Endothelial cell of umbilical vein (primary cell): Measurements from ENCODE around the gene CERS2. TPM values are rescaled to one million over a fixed set of nuclear protein-coding genes. Genes with fewer than 3 reads are reported as not detected.

ENCODE experiments used
- BruUV-seq: library from RNA; stranded (reverse); fragments of 400-500 nt; replicated peaks from 2 replicates; lab custom pipeline; 2021; lab: Mats Ljungman, UMichigan
- CTCF ChIA-PET: fragments of 300-600, 350-600 bp; sonication (Branson Sonifier 250); formaldehyde crosslinking; loops from one replicate; lab custom pipeline; 2021; ENCODE audit warnings: antibody characterized with exemption, inconsistent platforms; lab: Charles Lee
- POLR2A ChIA-PET: fragments of 300-600, 350-600 bp; sonication (Branson Sonifier 250); formaldehyde crosslinking; loops from one replicate; lab custom pipeline; 2021; ENCODE audit warnings: antibody characterized with exemption, inconsistent platforms; lab: Charles Lee
- DNase-seq: peaks from one replicate; pipeline ENCODE4 v3.0.0-alpha.2; 2011; ENCODE audit warnings: low read depth, low spot score
- FAIRE-seq: peaks from 2 replicates; lab custom pipeline; 2011; peaks lifted over from hg19 to GRCh38; lab: Jason Lieb, UNC
- H2AFZ ChIP-seq: 2 replicates; pipeline ENCODE4 v1.6.0; 2012; ENCODE audit warnings: low read depth, low read length, control low read depth, inconsistent platforms
- H3K27ac ChIP-seq: 2 replicates; pipeline ENCODE4 v1.5.1; 2011; ENCODE audit warnings: low read depth, mild to moderate bottlenecking, control low read depth, low read length, moderate library complexity; ENCODE audit not compliant: insufficient read depth
- H3K27me3 ChIP-seq, 2 experiments: 2 replicates each; pipeline versions ENCODE4 v1.6.0 to v1.6.1; 2011; ENCODE audit warnings: low read length in 2 of 2, mixed read lengths in 1 of 2; ENCODE audit not compliant: control insufficient read depth in 2 of 2, insufficient read depth in 2 of 2
- H3K36me3 ChIP-seq, 2 experiments: 2 replicates in 1 of 2; 3 replicates in 1 of 2; pipeline ENCODE4 v1.5.1; 2011; ENCODE audit warnings: low read length in 2 of 2, mild to moderate bottlenecking in 1 of 2, moderate library complexity in 1 of 2; ENCODE audit not compliant: control insufficient read depth in 2 of 2, insufficient read depth in 2 of 2; ENCODE audit errors: extremely low read depth in 1 of 2
- H3K4me1 ChIP-seq: 3 replicates; pipeline ENCODE4 v1.5.1; 2011; ENCODE audit warnings: mild to moderate bottlenecking, low read length; ENCODE audit not compliant: control insufficient read depth, insufficient read depth; ENCODE audit errors: extremely low read depth
- H3K4me2 ChIP-seq: 2 replicates; pipeline ENCODE4 v1.6.1; 2011; ENCODE audit warnings: low read length, control low read depth, mixed read lengths; ENCODE audit not compliant: insufficient read depth
- H3K4me3 ChIP-seq, 3 experiments: fragments of 200-600 bp in 1 of 3; sonication (generic), shearing (Covaris generic) in 1 of 3; replicated peaks in 1 of 3; 2 replicates each; pipeline ENCODE4 v1.5.1; 2011 to 2016; ENCODE audit warnings: control low read depth in 3 of 3, low read length in 3 of 3, mild to moderate bottlenecking in 2 of 3, inconsistent platforms in 1 of 3, low read depth in 1 of 3, moderate library complexity in 1 of 3; ENCODE audit not compliant: insufficient read depth in 1 of 3
- H3K79me2 ChIP-seq: 2 replicates; pipeline ENCODE4 v1.6.0; 2012; ENCODE audit warnings: low read length, inconsistent platforms; ENCODE audit not compliant: control insufficient read depth, insufficient read depth
- H3K9ac ChIP-seq: replicated peaks from 2 replicates; pipeline ENCODE3; 2011; ENCODE audit warnings: low read length, control low read depth; ENCODE audit not compliant: insufficient read depth; ENCODE audit errors: extremely low read depth
- H3K9me1 ChIP-seq: replicated peaks from 3 replicates; pipeline ENCODE4 v1.6.0; 2011; ENCODE audit warnings: mild to moderate bottlenecking, low read length; ENCODE audit not compliant: control insufficient read depth, insufficient read depth; ENCODE audit errors: extremely low read depth
- H3K9me3 ChIP-seq: replicated peaks from 2 replicates; pipeline ENCODE4 v1.5.1; 2012; ENCODE audit warnings: low read length, inconsistent platforms; ENCODE audit not compliant: control insufficient read depth, insufficient read depth
- H4K20me1 ChIP-seq: replicated peaks from 2 replicates; pipeline ENCODE3; 2011; ENCODE audit warnings: mild to moderate bottlenecking, low read length; ENCODE audit not compliant: control insufficient read depth, insufficient read depth; ENCODE audit errors: extremely low read depth
- EZH2 ChIP-seq: IDR thresholded peaks from 2 replicates; pipeline ENCODE4 v1.6.1; 2012; ENCODE audit warnings: borderline replicate concordance, low read depth, mild to moderate bottlenecking, moderate library complexity, low read length, inconsistent platforms; ENCODE audit not compliant: severe bottlenecking
- FOS ChIP-seq: IDR thresholded peaks from 2 replicates; pipeline ENCODE4 v1.6.1; 2011; ENCODE audit warnings: mild to moderate bottlenecking, low read length, moderate library complexity, borderline replicate concordance; ENCODE audit not compliant: insufficient read depth
- GATA2 ChIP-seq: IDR thresholded peaks from 2 replicates; pipeline ENCODE4 v1.7.0; 2011; ENCODE audit warnings: low read depth, mild to moderate bottlenecking, moderate library complexity, mixed read lengths, low read length; ENCODE audit not compliant: insufficient read length, insufficient read depth
- JUN ChIP-seq: IDR thresholded peaks from 2 replicates; pipeline ENCODE4 v1.6.1; 2011; ENCODE audit warnings: borderline replicate concordance, low read depth; ENCODE audit not compliant: insufficient read length, insufficient read depth
- MYC ChIP-seq: IDR thresholded peaks from one replicate; pipeline ENCODE4 v1.6.1; 2011; ENCODE audit warnings: mild to moderate bottlenecking, low read depth, low read length
- POLR2A ChIP-seq: IDR thresholded peaks from 2 replicates; pipeline ENCODE4 v1.6.1; 2012; ENCODE audit warnings: low read depth, mild to moderate bottlenecking, control low read depth, low read length
- dilution Hi-C: fragments of 300-500 bp; cut with MboI; formaldehyde crosslinking; loops from one replicate; pipeline ENCODE4 v1.15.0; 2019; ENCODE audit warnings: low sequenced_read_pairs; ENCODE audit not compliant: extremely low pct_ligation_motif_present
- intact Hi-C: fragments of 100-400 bp; cut with micrococcal nuclease; formaldehyde crosslinking; loops from one replicate; pipeline ENCODE4 v1.10.0; 2022
- polyA plus RNA-seq, 4 experiments: library from polyadenylated mRNA; depleted of rRNA in 3 of 4; stranded (reverse) in 3 of 4; unstranded in 1 of 4; fragments of >200 nt; gene quantifications; 2 replicates each; pipeline versions ENCODE4 v1.2.1 to v1.2.3, GENCODE V29; 2011 to 2012; ENCODE audit warnings: missing spikeins in 1 of 4
- total RNA-seq: library from RNA; stranded (reverse); gene quantifications from 2 replicates; pipeline ENCODE4 v1.2.3, GENCODE V29; 2021
- TF ChIP-seq, protein P1 (sequence below), 2 donors: IDR thresholded peaks; 1 replicate in 1 of 2; 2 replicates in 1 of 2; pipeline ENCODE4 v1.5.1; 2011; ENCODE audit warnings: low read length in 2 of 2, mild to moderate bottlenecking in 2 of 2, moderate library complexity in 2 of 2, control low read depth in 1 of 2, inconsistent platforms in 1 of 2, low read depth in 1 of 2; ENCODE audit not compliant: insufficient read depth in 1 of 2; ENCODE audit errors: extremely low read depth in 1 of 2
- TF ChIP-seq, protein P2 (sequence below): IDR thresholded peaks from 2 replicates; pipeline ENCODE4 v1.6.1; 2011; ENCODE audit not compliant: insufficient read depth, insufficient read length

CERS2 gene
- total and polyA plus RNA-seq, 2 donors (not counting 3 experiments of a cell fraction or from before 2014, with no cell fraction given): 143 to 155 TPM

DNA sequence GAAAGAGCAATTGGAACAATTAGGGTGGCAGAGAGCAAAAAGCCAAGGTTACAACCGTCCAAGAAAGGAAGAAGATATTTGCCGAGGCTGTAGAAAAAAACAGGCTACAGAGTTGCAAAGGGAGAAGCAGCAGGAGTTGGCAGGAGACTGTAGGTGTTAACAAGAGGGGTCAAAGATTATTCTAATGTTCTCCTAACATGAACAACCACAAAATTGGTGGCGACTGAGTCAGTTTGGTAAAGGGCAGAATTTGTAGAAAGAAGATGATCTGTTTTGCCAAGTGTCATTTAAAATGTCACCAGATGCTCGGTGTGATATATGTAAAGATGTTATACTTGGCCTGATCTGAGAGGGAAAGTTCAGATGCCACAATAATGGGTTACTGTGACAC lies 33.2 kb upstream of the CERS2 start:
- BruUV-seq: no TSS peak
- CTCF ChIA-PET: interaction anchor here (1.5 to 3.7 kb wide), 2 partner anchors 11 to 12 kb away, joined by 4 to 127 read pairs; no protein-coding TSS in a partner anchor
- peak overlapping the region; percentile 58 for H3K9ac ChIP-seq

GRCh38 chr1:151006327-151007052 lies 31.9 kb upstream of the CERS2 start, which contains the start of gene MINDY1:
TSS of gene MINDY1 (minus strand) at chr1:151006902. CDS start at chr1:151002617, 4,285 bp downstream.
- Histone ChIP-seq H3K27ac (peak within 1 kb of the TSS; percentile 88), H3K4me3 (peak within 1 kb of the TSS; percentile 35 to 51 (median 43)), H3K9me1 (no peaks in the 10 kb centered on the region), H2AFZ (peak within 1 kb of the TSS; percentile 95), H3K9ac (peak within 1 kb of the TSS; percentile 89), H4K20me1 (no peaks in the 10 kb centered on the region), H3K27me3 (no peaks in the 10 kb centered on the region), H3K4me1 (peaks cover 28% of the 10 kb centered on the region), H3K9me3 (no peaks in the 10 kb centered on the region), H3K79me2 (no peaks in the 10 kb centered on the region), H3K36me3 (no peaks in the 10 kb centered on the region), H3K4me2 (peak within 1 kb of the TSS; percentile 87)
- TSS peak; percentile 41 for BruUV-seq
- CTCF ChIA-PET: interaction anchor here (0.7 to 3.7 kb wide), 33 partner anchors 8 to 750 kb away, joined by 3 to 127 read pairs (median 4); partner anchors contain the start of genes ANXA9, C1orf56, CDC42SE1 and CERS2
- dilution Hi-C loops: no loop called here
- FAIRE-seq (peak; percentile 93), DNase-seq (peak; percentile 88)
- POLR2A ChIA-PET: interaction anchor here (0.6 to 1.7 kb wide), 7 partner anchors 8 to 189 kb away, joined by 3 to 6 read pairs (median 4); no protein-coding TSS in a partner anchor
- intact Hi-C loops: loop anchor here (1.0 kb wide), 1 partner anchor 27 kb away; no protein-coding TSS in a partner anchor
- TF ChIP-seq, protein P1, sequence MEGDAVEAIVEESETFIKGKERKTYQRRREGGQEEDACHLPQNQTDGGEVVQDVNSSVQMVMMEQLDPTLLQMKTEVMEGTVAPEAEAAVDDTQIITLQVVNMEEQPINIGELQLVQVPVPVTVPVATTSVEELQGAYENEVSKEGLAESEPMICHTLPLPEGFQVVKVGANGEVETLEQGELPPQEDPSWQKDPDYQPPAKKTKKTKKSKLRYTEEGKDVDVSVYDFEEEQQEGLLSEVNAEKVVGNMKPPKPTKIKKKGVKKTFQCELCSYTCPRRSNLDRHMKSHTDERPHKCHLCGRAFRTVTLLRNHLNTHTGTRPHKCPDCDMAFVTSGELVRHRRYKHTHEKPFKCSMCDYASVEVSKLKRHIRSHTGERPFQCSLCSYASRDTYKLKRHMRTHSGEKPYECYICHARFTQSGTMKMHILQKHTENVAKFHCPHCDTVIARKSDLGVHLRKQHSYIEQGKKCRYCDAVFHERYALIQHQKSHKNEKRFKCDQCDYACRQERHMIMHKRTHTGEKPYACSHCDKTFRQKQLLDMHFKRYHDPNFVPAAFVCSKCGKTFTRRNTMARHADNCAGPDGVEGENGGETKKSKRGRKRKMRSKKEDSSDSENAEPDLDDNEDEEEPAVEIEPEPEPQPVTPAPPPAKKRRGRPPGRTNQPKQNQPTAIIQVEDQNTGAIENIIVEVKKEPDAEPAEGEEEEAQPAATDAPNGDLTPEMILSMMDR (IDR thresholded peaks at IDR 0.05; ENCODE audit: extremely low read depth in 1 of 2, insufficient read depth in 1 of 2, low read depth in 1 of 2, low read length in 2 of 2): peak; percentile 40 to 62
- no peak for TF ChIP-seq POLR2A

More for the DNA sequence above, 33.2 kb upstream of the CERS2 start:
- TF ChIP-seq EZH2 (no peak), FOS (no peak), POLR2A (no peak), MYC (no peak), JUN (peak; percentile 81), GATA2 (no peak)
- TF ChIP-seq, protein P2, sequence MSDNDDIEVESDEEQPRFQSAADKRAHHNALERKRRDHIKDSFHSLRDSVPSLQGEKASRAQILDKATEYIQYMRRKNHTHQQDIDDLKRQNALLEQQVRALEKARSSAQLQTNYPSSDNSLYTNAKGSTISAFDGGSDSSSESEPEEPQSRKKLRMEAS: no peak
- H3K27me3 ChIP-seq: no peaks in the 10 kb centered on the region
- POLR2A ChIA-PET: no interaction called here
- FAIRE-seq: no peak
- H3K79me2 ChIP-seq: no peaks in the 10 kb centered on the region
- H2AFZ ChIP-seq: peak overlapping the region; percentile 29
- no peaks in the 10 kb centered on the region for H4K20me1 ChIP-seq
- peak overlapping the region; percentile 88 for H3K27ac ChIP-seq
- H3K9me1 ChIP-seq: no peaks in the 10 kb centered on the region
- DNase-seq: no peak
- intact Hi-C loops (loop anchor here (1.0 to 2.0 kb wide), 5 partner anchors 40 to 158 kb away; partner anchors contain the start of genes CDC42SE1, SCNM1 and SETDB1), dilution Hi-C loops (no loop called here)
- no peaks in the 10 kb centered on the region for H3K36me3 ChIP-seq
- peaks cover 28% of the 10 kb centered on the region for H3K4me1 ChIP-seq
- H3K4me3 ChIP-seq: peak overlapping the region in 1 of 3 experiments; percentile 28
- H3K9me3 ChIP-seq: no peaks in the 10 kb centered on the region
- H3K4me2 ChIP-seq: peak overlapping the region; percentile 54
